Stomach (tissue), 9 donors: Measurements from ENCODE around the gene PSMD8. TPM values are rescaled to one million over a fixed set of nuclear protein-coding genes. Genes with fewer than 3 reads are reported as not detected.

Source experiments
- DNase-seq, 2 donors: peaks; one replicate each; pipeline versions ENCODE4 v3.0.0 to v3.0.0-alpha.2; 2013 to 2019
- H3K27ac ChIP-seq, 5 donors: fragments of 200-600 bp in 4 of 5; sonication (generic) in 4 of 5; one replicate each; pipeline ENCODE4 v1.5.1; 2013 to 2019; ENCODE audit warnings: mild to moderate bottlenecking in 1 of 5, moderate library complexity in 1 of 5
- H3K27me3 ChIP-seq, 3 donors: fragments of 200-600 bp; sonication (generic); one replicate each; pipeline ENCODE4 v1.5.1; 2017 to 2019; ENCODE audit warnings: mixed run types in 1 of 3
- H3K36me3 ChIP-seq, 4 donors: fragments of 200-600 bp; sonication (generic); 1 replicate in 3 of 4; 2 replicates in 1 of 4; pipeline ENCODE4 v1.5.1; 2016 to 2019
- H3K4me1 ChIP-seq, 4 donors: fragments of 200-600 bp; sonication (generic); one replicate each; pipeline ENCODE4 v1.5.1; 2016 to 2019
- H3K4me3 ChIP-seq, 4 donors: fragments of 200-600 bp; sonication (generic) in 3 of 4; one replicate each; pipeline ENCODE4 v1.5.1; 2016 to 2019; ENCODE audit warnings: mild to moderate bottlenecking in 1 of 4
- H3K9me3 ChIP-seq, 4 donors: fragments of 200-600 bp; sonication (generic); one replicate each; pipeline ENCODE4 v1.5.1; 2016 to 2019
- EP300 ChIP-seq: sonication (generic); formaldehyde crosslinking; IDR thresholded peaks from one replicate; pipeline ENCODE4 v1.6.1; 2017; ENCODE audit warnings: antibody characterized with exemption
- POLR2A ChIP-seq, 4 donors: fragments of 450-650 bp; IDR thresholded peaks; one replicate each; pipeline ENCODE4 v1.6.1; 2016; ENCODE audit warnings: antibody characterized with exemption in 4 of 4, control low read depth in 2 of 4, mild to moderate bottlenecking in 1 of 4, moderate library complexity in 1 of 4
- POLR2AphosphoS5 ChIP-seq, 3 donors: sonication (generic); formaldehyde crosslinking; IDR thresholded peaks; one replicate each; pipeline ENCODE4 v1.6.1; 2016; ENCODE audit warnings: antibody characterized with exemption in 3 of 3
- WGBS, 5 donors: extraction: QIAGEN DNeasy Blood & Tissue Kit in 3 of 5; methylation state at CpG; one replicate each; pipeline versions ENCODE4 v1.1.5 to v1.1.7; 2013 to 2018; 5-methylcytosine and 5-hydroxymethylcytosine counted together
- intact Hi-C: fragments of 100-400 bp; cut with DNase I; formaldehyde crosslinking; loops from one replicate; pipeline ENCODE4 v1.15.1; 2023; ENCODE audit warnings: low total_unique reads
- polyA plus RNA-seq, 3 donors: library from polyadenylated mRNA; stranded (reverse); fragments of 200-250 nt; gene quantifications; one replicate each; pipeline ENCODE4 v1.2.3, GENCODE V29; 2013
- total RNA-seq, 5 donors: library from RNA; depleted of rRNA; stranded (reverse); fragments of >200 nt; gene quantifications; one replicate each; pipeline versions ENCODE4 v1.1.0 to v1.2.3, GENCODE V29; 2014 to 2016
- TF ChIP-seq, protein P1 (sequence below), 7 experiments: fragments of 450-650 bp in 4 of 7; fragments of 200-600 bp in 3 of 7; sonication (generic) in 3 of 7; IDR thresholded peaks; one replicate each; pipeline ENCODE4 v1.5.1; 2016 to 2019; ENCODE audit warnings: antibody characterized with exemption in 7 of 7, control low read depth in 2 of 7, mild to moderate bottlenecking in 1 of 7
- donor health status: healthy with polysubstance abuse.
- donor health status: Bipolar disorder and iron deficiency.
- donor health status: healthy.

Gene PSMD8
- total and polyA plus RNA-seq, 8 donors = 10.7 to 282 (median 108) TPM

DNA sequence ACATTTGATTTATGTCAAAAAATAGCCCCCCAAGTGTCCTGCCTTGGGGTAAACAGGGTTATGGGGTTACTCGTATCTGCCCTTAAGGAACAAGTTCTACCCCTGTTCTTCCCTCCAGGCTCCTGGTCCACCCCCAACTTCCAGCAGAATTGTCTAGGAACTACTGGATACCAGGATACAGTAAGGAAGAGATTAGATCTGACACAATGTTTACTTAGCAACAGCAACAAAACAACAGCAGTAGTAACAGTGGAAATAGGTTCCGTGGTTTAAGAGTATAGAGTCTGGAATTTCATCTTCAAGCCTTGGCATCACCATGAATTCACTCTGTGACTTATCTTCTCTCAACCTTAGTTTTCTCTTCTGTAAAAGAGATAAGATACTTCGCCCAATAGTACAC lies 26.8 kb downstream of the PSMD8 start:
- 41 to 64% (median 50%) methylated on average over 3 of the region's 3 CpGs for WGBS, 5 donors
- Histone ChIP-seq H3K27me3 (peaks cover 0 to 48% (median 32%) of the 10 kb centered on the region in 3 donors), H3K9me3 (no peaks in the 10 kb centered on the region), H3K4me1 (peaks cover 10 to 21% (median 15%) of the 10 kb centered on the region in 4 donors), H3K27ac (no peak overlapping the region), H3K36me3 (peaks cover 6 to 16% (median 11%) of the 10 kb centered on the region in 4 donors), H3K4me3 (no peak overlapping the region)
- TF ChIP-seq, protein P1, sequence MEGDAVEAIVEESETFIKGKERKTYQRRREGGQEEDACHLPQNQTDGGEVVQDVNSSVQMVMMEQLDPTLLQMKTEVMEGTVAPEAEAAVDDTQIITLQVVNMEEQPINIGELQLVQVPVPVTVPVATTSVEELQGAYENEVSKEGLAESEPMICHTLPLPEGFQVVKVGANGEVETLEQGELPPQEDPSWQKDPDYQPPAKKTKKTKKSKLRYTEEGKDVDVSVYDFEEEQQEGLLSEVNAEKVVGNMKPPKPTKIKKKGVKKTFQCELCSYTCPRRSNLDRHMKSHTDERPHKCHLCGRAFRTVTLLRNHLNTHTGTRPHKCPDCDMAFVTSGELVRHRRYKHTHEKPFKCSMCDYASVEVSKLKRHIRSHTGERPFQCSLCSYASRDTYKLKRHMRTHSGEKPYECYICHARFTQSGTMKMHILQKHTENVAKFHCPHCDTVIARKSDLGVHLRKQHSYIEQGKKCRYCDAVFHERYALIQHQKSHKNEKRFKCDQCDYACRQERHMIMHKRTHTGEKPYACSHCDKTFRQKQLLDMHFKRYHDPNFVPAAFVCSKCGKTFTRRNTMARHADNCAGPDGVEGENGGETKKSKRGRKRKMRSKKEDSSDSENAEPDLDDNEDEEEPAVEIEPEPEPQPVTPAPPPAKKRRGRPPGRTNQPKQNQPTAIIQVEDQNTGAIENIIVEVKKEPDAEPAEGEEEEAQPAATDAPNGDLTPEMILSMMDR (IDR thresholded peaks at IDR 0.05) = no peak
- TF ChIP-seq EP300 (no peak), POLR2AphosphoS5 (IDR thresholded peaks at IDR 0.05) (no peak), POLR2A (IDR thresholded peaks at IDR 0.05) (no peak)
- no peak for DNase-seq
- intact Hi-C loops = no loop called here

DNA sequence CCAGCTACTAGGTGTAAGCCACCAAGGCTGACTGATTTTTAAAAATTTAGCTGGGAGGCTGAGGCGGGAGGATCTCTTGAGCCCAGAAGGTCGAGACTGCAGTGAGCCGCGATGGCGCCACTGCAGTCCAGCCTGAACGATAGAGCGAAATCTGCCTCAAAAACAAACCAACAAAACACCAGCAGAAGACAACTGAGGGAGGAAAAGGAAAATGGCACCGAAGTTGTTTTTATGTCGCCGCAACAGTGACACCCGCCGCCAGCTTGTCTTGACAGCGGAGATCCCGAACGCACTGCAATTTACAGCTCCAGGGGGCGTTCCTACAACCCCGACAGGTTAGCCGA lies 28.2 kb downstream of the PSMD8 start:
- Histone ChIP-seq H3K4me3 (peak overlapping the region; percentile 70 to 100 (median 78)), H3K9me3 (no peaks in the 10 kb centered on the region), H3K27me3 (peaks cover 0 to 34% (median 21%) of the 10 kb centered on the region in 3 donors), H3K36me3 (peaks cover 8 to 30% (median 26%) of the 10 kb centered on the region in 4 donors), H3K4me1 (peaks cover 10 to 21% (median 15%) of the 10 kb centered on the region in 4 donors), H3K27ac (peak overlapping the region; percentile 34 to 93 (median 89))
- 2 to 7% (median 4%) methylated on average over 16 to 18 of the region's 18 CpGs for WGBS, 5 donors
- TF ChIP-seq POLR2AphosphoS5 (IDR thresholded peaks at IDR 0.05) = peak in 1 of 3 donors; percentile 31
- TF ChIP-seq POLR2A (IDR thresholded peaks at IDR 0.05) = no peak
- no peak for TF ChIP-seq EP300
- TF ChIP-seq, protein P1 (IDR thresholded peaks at IDR 0.05) = no peak
- no peak for DNase-seq
- intact Hi-C loops = no loop called here

DNA sequence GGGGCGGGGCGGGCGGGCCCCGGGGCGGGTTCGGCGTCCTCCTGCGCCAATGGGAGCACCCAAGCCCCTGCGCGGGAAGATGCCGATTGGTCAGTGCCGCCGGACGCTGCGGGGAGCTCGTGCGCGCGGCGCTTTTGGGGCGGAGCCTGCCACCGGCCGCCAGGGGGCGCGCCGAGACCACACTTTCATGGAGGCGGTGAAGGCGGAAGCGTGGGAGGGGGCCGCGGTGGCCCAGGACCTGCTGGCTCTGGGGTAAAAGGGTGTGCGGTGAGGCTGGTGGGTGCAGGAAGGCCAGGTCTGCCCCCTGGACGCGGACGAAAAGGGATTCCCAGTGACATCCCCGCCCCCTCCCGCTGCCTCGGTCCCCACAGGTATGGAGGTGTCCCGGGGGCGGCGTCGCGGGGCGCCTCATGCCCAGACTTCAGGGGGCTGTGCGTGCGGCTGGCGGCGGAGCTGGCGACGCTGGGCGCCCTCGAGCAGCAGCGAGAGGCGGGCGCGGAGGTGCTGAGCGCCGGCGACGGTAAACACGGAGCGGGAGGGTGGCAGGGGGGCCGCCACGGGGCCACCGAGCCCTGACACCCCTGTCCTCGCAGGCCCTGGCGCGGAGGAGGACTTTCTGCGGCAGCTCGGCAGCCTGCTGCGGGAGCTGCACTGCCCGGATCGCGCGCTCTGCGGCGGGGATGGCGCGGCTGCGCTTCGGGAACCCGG lies 28.8 kb downstream of the PSMD8 start, which contains the start of gene FAM98C:
Gene FAM98C (plus strand): TSS at position 127 of the 708 bp plus-strand sequence. CDS start 61 bp downstream, at position 188.
- H3K4me3 ChIP-seq = peak within 1 kb of the TSS; percentile 70 to 100 (median 78)
- H3K4me1 ChIP-seq = peaks cover 10 to 21% (median 15%) of the 10 kb centered on the region in 4 donors
- peak within 1 kb of the TSS; percentile 84 to 93 (median 91) for H3K27ac ChIP-seq
- H3K27me3 ChIP-seq = peaks cover 0 to 29% (median 18%) of the 10 kb centered on the region in 3 donors
- no peak for TF ChIP-seq POLR2A (IDR thresholded peaks at IDR 0.05)
- TF ChIP-seq EP300 = no peak
- TF ChIP-seq, protein P1 (IDR thresholded peaks at IDR 0.05) = peak in 6 of 7 experiments; percentile 88 to 100 (median 98)
- peak in 2 of 3 donors; percentile 24 to 87 for TF ChIP-seq POLR2AphosphoS5 (IDR thresholded peaks at IDR 0.05)
- WGBS, 5 donors = 0 to 1% (median 0%) methylated on average over 10 to 82 of the region's 82 CpGs
- intact Hi-C loops = no loop called here
- peak; percentile 98 to 99 for DNase-seq
- H3K36me3 ChIP-seq = peaks cover 8 to 35% (median 31%) of the 10 kb centered on the region in 4 donors
- H3K9me3 ChIP-seq = no peaks in the 10 kb centered on the region

DNA sequence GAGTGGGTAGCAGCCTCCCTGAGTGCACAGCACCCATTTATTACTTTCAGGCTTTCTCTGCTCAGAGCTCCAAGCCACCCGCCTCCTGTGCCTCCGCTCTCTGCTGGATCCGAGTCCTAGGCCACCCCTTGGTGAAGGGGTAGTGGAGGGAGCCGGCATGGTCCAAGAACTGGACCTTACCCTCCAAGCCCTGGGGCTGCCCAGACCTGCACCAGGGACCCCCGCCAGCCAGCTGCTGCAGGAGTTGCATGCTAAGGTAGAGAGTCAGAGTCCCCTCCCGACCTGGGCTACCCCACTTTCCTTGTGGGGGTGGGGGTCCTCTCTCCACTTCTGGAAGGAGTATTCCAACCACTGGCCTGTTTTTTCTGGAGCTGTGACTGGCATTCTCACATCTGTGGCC lies 30.5 kb downstream of the PSMD8 start:
- peaks cover 0 to 11% (median 4%) of the 10 kb centered on the region in 3 donors for H3K27me3 ChIP-seq
- no peak for DNase-seq
- 93 to 97% (median 95%) methylated on average over 5 to 6 of the region's 6 CpGs for WGBS, 5 donors
- TF ChIP-seq POLR2AphosphoS5 (IDR thresholded peaks at IDR 0.05) (no peak), POLR2A (IDR thresholded peaks at IDR 0.05) (no peak), EP300 (no peak)
- TF ChIP-seq, protein P1 (IDR thresholded peaks at IDR 0.05) = no peak
- H3K36me3 ChIP-seq = peaks cover 8 to 45% (median 42%) of the 10 kb centered on the region in 4 donors
- H3K9me3 ChIP-seq = no peaks in the 10 kb centered on the region
- no peak overlapping the region for H3K4me3 ChIP-seq
- no peak overlapping the region for H3K27ac ChIP-seq
- intact Hi-C loops = no loop called here
- peaks cover 10 to 21% (median 15%) of the 10 kb centered on the region in 4 donors for H3K4me1 ChIP-seq
